Lower leg skin (tissue), 4 donors: ENCODE results near the gene PPP2R2B. TPM values are rescaled to one million over a fixed set of nuclear protein-coding genes. Genes with fewer than 3 reads are reported as not detected.

ENCODE experiments used
- DNase-seq, 2 donors: peaks; one replicate each; pipeline ENCODE4 v3.0.0-alpha.2; 2019; ENCODE audit warnings: low spot score in 2 of 2
- H3K4me3 ChIP-seq: fragments of 200-600 bp; sonication (generic); 2 replicates; pipeline ENCODE4 v1.5.1; 2017; ENCODE audit warnings: mild to moderate bottlenecking, low read depth; ENCODE audit not compliant: poor library complexity, severe bottlenecking
- POLR2A ChIP-seq, 2 donors: fragments of 450-650 bp; IDR thresholded peaks; one replicate each; pipeline ENCODE4 v1.6.1; 2016 to 2017; ENCODE audit warnings: antibody characterized with exemption in 2 of 2, mild to moderate bottlenecking in 1 of 2, moderate library complexity in 1 of 2
- WGBS, 2 donors: methylation state at CpG; one replicate each; pipeline ENCODE4 v1.1.5; 2018; 5-methylcytosine and 5-hydroxymethylcytosine counted together
- intact Hi-C: fragments of 100-400 bp; cut with DNase I; formaldehyde crosslinking; loops from one replicate; pipeline ENCODE4 v1.15.0; 2023; ENCODE audit warnings: low total_unique reads
- total RNA-seq, 4 donors: library from RNA; depleted of rRNA; stranded (reverse); fragments of >200 nt; gene quantifications; one replicate each; pipeline ENCODE4 v1.1.0, GENCODE V29; 2016
- TF ChIP-seq, protein P1 (sequence below), 3 donors: fragments of 450-650 bp; IDR thresholded peaks; one replicate each; pipeline ENCODE4 v1.5.1; 2016; ENCODE audit warnings: antibody characterized with exemption in 3 of 3, mild to moderate bottlenecking in 3 of 3, moderate library complexity in 2 of 3

The PPP2R2B gene
- total RNA-seq, 4 donors from 2014 or later = 3.7 to 8.4 (median 4.5) TPM

DNA sequence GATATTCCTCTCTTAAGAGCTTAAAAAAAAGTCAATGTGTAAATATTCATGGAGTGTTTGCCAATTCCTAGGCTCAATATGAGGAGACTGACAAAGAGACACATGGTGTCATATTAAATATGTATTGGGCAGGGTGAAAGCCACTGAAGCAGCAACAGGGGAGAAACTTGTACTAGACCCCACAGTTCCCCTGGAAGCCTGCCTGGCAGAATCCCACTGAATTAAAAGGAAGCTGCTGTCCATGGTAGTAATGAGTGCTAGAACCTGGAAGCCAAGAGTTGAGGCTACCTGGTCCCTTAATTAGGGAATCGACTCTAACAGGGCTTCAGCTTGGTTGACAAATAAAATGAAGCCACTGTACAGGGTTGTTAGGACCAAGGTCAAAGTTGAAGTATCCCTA, 233.2 kb downstream of the PPP2R2B start:
- TF ChIP-seq, protein P1, sequence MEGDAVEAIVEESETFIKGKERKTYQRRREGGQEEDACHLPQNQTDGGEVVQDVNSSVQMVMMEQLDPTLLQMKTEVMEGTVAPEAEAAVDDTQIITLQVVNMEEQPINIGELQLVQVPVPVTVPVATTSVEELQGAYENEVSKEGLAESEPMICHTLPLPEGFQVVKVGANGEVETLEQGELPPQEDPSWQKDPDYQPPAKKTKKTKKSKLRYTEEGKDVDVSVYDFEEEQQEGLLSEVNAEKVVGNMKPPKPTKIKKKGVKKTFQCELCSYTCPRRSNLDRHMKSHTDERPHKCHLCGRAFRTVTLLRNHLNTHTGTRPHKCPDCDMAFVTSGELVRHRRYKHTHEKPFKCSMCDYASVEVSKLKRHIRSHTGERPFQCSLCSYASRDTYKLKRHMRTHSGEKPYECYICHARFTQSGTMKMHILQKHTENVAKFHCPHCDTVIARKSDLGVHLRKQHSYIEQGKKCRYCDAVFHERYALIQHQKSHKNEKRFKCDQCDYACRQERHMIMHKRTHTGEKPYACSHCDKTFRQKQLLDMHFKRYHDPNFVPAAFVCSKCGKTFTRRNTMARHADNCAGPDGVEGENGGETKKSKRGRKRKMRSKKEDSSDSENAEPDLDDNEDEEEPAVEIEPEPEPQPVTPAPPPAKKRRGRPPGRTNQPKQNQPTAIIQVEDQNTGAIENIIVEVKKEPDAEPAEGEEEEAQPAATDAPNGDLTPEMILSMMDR (IDR thresholded peaks at IDR 0.05) = no peak
- TF ChIP-seq POLR2A (IDR thresholded peaks at IDR 0.05) = no peak
- WGBS, 2 donors = 36 to 60% methylated on average over 1 of the region's 1 CpG

DNA sequence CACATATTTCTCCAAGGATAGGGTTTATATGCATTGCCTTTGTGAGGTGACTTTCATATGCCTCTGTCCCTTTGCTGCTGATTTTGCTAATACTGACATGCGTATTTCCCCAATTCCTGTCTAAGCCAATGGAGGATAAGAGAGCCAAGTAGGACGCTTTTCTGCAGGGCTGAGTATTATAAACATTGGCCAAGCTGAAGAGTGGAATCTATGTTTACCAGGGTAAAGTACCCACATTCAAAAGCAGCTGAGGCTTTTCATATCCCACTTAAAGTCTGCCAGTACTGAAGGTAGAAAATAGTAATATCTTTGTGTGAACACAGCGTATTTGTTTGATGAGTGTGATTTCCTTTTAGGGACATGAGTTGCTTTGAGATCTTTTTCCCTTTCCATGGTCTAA, 233.7 kb downstream of the PPP2R2B start:
- no peak for DNase-seq
- no peak overlapping the region for H3K4me3 ChIP-seq
- intact Hi-C loops = no loop called here
- TF ChIP-seq POLR2A (IDR thresholded peaks at IDR 0.05) = no peak
- TF ChIP-seq, protein P1 (IDR thresholded peaks at IDR 0.05) = no peak
- WGBS, 2 donors = 90 to 94% methylated on average over 3 of the region's 3 CpGs

More for the DNA sequence above, 233.2 kb downstream of the PPP2R2B start:
- intact Hi-C loops = no loop called here
- no peak overlapping the region for H3K4me3 ChIP-seq
- no peak for DNase-seq

DNA sequence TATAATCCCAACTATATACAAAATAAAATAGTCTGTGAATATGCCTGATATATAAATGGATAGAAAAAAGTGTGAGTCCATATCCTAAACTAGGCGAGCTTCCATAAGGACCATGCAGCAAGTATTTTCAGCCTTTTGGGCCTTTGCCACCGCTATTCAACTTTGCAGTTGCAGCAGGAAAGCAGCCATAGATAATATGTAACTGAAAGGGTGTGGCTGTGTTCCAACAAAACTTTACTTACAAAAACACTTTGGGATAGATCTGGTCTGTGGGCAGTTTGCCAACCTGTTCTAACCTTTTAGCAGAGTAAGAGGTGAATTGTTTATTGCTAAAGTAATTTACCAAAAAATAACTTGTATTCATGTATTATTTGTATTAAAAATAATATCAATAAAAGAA, 234.8 kb downstream of the PPP2R2B start:
- intact Hi-C loops = no loop called here
- no peak overlapping the region for H3K4me3 ChIP-seq
- no peak for TF ChIP-seq POLR2A (IDR thresholded peaks at IDR 0.05)
- TF ChIP-seq, protein P1 (IDR thresholded peaks at IDR 0.05) = no peak
- DNase-seq = no peak
- 36 to 40% methylated on average over 2 of the region's 2 CpGs for WGBS, 2 donors

DNA sequence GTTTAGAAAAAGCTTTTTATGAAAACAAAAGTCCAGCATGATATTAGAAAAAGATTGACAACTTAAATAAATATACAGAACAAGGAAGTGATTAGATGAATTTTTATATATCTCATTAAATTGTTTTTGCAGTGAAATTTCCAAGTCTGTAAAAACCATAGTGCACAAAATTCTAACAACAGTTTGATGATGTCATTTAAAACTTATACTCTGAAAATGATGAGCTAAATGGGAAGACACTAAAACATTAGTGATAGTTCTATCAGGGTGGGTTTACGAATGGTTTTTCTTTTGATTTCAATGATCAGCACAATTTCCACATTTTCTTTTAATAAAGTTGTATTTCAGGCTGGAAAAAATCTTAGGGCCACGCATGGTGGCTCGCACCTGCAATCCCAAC, 236.1 kb downstream of the PPP2R2B start:
- no peak for DNase-seq
- intact Hi-C loops = no loop called here
- TF ChIP-seq, protein P1 (IDR thresholded peaks at IDR 0.05) = no peak
- no peak for TF ChIP-seq POLR2A (IDR thresholded peaks at IDR 0.05)
- 82 to 93% methylated on average over 3 of the region's 3 CpGs for WGBS, 2 donors
- no peak overlapping the region for H3K4me3 ChIP-seq

DNA sequence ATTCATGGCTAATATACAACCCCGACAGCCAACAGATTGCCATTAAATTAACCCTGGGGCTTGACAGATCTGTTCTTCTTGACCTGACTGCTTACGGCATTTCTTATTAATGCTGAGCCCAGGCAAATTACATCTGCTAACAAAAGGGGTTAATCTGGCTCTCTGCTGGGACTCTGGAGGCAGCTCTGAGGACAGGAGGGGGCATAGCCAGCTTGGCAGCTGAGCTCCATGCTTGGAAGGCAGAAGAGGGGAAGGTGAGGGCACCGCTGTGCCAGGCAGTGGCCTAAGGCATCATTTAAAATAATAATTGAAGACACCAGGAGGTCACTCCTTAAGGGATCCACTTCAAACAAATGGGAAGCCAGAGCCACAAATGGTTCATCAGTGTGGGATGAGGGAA, 236.6 kb downstream of the PPP2R2B start:
- intact Hi-C loops = no loop called here
- WGBS, 2 donors = 70 to 77% methylated on average over 3 of the region's 3 CpGs
- TF ChIP-seq POLR2A (IDR thresholded peaks at IDR 0.05) = no peak
- TF ChIP-seq, protein P1 (IDR thresholded peaks at IDR 0.05) = no peak
- H3K4me3 ChIP-seq = no peak overlapping the region
- DNase-seq = no peak

DNA sequence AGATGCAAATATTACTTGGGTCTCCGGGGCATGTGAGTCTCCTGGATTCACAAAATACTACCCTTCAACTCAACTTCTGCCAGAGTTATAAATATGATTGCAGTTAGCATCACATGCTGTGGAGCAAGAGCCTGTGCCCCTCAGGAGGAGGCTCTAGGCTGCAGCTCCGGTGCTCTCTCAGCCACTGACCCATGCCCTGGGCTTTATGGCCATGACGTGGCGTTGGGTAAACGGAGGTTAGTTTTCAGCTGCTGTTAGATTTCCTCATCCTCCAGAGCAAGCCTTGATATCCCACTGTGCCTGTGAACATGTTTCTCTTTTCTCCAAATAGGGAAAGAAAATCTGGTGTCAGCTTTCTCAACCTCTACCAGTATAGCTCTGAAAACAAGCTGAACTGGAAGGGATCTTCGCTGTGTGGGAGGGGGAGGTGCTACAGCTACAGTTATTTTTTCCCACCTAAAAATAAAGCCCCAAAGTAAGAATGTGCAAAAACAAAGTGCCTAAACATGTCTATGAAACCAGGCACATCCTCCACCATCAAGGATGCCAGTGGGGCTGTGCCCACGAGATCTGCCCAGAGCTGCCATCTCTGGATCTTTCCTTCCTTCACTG, 238.2 kb downstream of the PPP2R2B start:
- intact Hi-C loops = no loop called here
- WGBS, 2 donors = 82 to 83% methylated on average over 7 of the region's 7 CpGs

More for the DNA sequence above, 238.2 kb downstream of the PPP2R2B start:
- no peak for DNase-seq
- TF ChIP-seq, protein P1 (IDR thresholded peaks at IDR 0.05) = no peak
- TF ChIP-seq POLR2A (IDR thresholded peaks at IDR 0.05) = no peak
- no peak overlapping the region for H3K4me3 ChIP-seq
